H4 (cell line): ENCODE results near the gene NPHP3. TPM values are rescaled to one million over a fixed set of nuclear protein-coding genes. Genes with fewer than 3 reads are reported as not detected.

ENCODE experiments used
- DNase-seq: peaks from one replicate; pipeline ENCODE4 v3.0.0-alpha.2; 2015; ENCODE audit warnings: low spot score
- total RNA-seq: library from RNA; depleted of rRNA; stranded (reverse); fragments of >200 nt; shearing (Covaris generic); gene quantifications from 2 replicates; pipeline ENCODE4 v1.2.3, GENCODE V29; 2014

The NPHP3 gene
- total RNA-seq, 1 experiment from 2014 or later = 13.6 TPM

- DNase-seq = no peak
These were observed 18.5 kb downstream of the NPHP3 start for GRCh38 chr3:132703733-132704132.

DNA sequence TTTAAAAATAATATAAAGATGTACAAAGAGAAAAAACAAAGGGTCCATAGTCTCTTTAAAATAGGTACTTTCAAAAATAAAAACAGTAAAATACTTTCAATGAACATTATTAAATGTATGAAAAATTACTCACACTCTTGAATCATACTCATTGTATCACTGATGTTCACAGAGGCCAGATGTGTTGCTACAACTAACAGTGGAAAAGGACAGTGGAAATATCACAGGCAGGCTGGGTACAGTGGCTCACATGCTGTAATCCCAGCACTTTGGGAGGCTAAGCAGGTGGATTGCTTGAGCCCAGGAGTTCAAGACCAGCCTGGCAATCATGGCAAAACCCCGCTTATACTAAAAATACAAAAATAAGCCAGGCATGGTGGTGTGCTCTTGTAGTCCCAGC, 26.8 kb downstream of the NPHP3 start:
- no peak for DNase-seq

- no peak for DNase-seq
These were observed 27.2 kb downstream of the NPHP3 start for GRCh38 chr3:132694991-132695390.

GRCh38 chr3:132690040-132690439, 32.2 kb downstream of the NPHP3 start:
- DNase-seq = no peak

GRCh38 chr3:132682201-132682600, 40.0 kb downstream of the NPHP3 start:
- DNase-seq = no peak

DNA sequence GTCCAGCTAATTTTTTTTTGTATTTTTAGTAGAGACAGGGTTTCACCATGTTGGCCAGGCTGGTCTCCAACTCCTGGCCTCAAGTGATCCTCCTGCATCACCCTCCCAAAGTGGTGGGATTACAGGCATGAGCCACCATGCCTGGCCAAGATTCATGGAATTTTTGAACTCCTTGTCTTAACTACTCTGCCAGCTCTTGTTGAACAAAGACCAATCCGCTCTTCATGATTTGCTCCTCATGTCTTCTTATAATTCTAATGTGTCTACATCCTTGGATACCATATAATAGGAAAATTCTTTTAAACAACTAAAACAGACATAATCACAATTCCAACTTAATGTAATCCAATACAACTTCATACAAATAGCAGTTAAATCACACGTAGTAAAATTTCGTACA, 40.8 kb downstream of the NPHP3 start:
- no peak for DNase-seq

- no peak for DNase-seq
These were observed 42.3 kb downstream of the NPHP3 start for GRCh38 chr3:132679911-132680310.

GRCh38 chr3:132675408-132675807, 46.8 kb downstream of the NPHP3 start:
- DNase-seq = no peak

- no peak for DNase-seq
These were observed 52.9 kb downstream of the NPHP3 start for GRCh38 chr3:132669256-132669777.

DNA sequence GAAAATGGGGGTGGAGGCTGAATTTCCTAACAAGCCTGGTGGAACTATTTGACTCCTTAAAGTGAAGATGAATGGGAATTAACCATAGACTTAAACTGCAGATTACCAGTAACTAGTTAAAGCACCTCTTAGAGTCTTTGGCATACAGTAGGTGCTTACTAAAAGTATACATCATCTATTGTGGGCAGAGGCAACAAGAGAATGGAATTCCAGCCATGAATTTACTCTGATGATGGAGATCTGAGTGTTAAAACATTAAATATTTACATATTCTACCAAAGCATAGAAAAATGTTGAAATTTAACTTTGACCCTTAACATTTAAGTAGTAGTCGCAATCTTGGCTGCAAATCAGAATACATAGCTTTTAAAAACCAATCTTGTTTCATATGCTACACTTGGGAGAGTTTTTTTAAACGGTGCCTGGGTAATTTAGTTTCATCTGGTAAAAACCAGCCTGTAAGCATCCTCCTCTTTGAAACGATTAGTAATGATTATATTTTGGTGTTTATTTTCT, 56.9 kb downstream of the NPHP3 start:
- DNase-seq = no peak

- DNase-seq = no peak
These were observed 60.0 kb downstream of the NPHP3 start for GRCh38 chr3:132662212-132662611.

GRCh38 chr3:132661101-132661500, 61.1 kb downstream of the NPHP3 start:
- no peak for DNase-seq

- peak; percentile 10 for DNase-seq
These were observed 61.5 kb downstream of the NPHP3 start for GRCh38 chr3:132660811-132661070.

- peak; percentile 59 for DNase-seq
These were observed 62.0 kb downstream of the NPHP3 start, which contains the start of gene UBA5 for GRCh38 chr3:132660052-132660810. UBA5 (plus strand) TSS chr3:132660329; CDS start chr3:132660538, 209 bp downstream.

- peak; percentile 61 for DNase-seq
These were observed 62.7 kb downstream of the NPHP3 start, which contains the start of gene ACAD11 for GRCh38 chr3:132659365-132660051. ACAD11 (minus strand) TSS chr3:132659809; CDS start chr3:132659751, 58 bp downstream.

DNA sequence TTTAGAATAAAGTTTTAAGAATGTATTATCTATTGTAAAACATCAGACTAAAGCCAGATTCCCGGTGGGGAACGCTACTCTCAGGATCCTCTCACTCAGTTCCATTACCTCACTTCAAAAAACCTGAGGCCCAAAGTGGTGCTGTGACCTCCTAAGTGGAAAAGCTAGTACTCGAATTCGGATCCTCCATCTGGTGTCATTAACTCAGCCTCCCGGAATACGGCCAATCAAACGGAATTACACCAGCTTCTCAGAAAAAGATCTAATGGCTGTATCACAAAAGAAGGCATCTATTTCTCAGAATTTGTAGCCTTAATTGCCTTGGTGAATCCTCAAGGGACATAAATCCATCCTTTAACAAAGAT, 63.2 kb downstream of the NPHP3 start:
- DNase-seq = no peak

GRCh38 chr3:132657869-132658747, 64.1 kb downstream of the NPHP3 start:
- DNase-seq = no peak

GRCh38 chr3:132655471-132655870, 66.7 kb downstream of the NPHP3 start:
- DNase-seq = no peak

GRCh38 chr3:132654721-132655120, 67.5 kb downstream of the NPHP3 start:
- no peak for DNase-seq

DNA sequence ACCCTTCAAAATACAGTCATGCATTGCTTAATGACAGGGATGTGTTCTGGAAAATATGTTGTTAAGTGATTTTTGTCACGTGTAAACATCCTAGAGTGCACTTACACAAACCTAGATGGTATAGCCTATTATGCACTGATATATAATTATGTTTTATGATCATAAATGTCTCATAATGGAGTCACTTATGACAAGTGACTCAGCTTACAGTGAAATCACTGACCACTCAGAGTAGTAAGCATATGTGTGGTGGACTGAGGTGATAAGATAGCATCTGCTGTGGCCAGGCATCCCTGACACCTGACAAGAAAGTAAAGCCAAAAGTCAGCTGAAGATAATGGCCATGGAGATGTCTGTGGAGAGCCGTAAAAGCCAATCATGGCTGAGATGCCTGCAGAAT, 68.0 kb downstream of the NPHP3 start:
- DNase-seq = no peak

- DNase-seq = no peak
These were observed 69.5 kb downstream of the NPHP3 start for GRCh38 chr3:132652640-132653270.

DNA sequence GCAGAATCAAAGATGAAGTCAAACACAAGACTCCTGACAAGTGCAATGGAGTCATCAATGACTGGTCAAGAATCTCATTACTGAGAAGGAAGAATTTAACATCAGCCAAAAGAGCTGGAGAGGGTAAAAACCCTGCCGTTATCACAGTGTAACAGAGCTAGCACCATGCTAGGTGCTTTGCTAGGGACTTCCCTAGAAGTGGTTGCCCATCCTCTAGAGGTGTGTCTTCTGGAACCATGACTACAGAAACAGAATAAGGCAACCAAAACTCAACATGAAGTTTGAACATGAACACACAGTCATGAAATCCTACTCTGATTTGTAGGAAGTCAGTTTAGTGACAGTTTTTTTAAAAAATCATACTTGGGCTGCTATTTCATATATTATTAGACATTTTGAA, 72.1 kb downstream of the NPHP3 start:
- no peak for DNase-seq
